ENCODE results near the gene EDDM3A.

- TF ChIP-seq POLR2A (IDR thresholded peaks at IDR 0.05) (no peak), CTCF (IDR thresholded peaks at IDR 0.05) (no peak)
These were observed 36.7 kb downstream of the EDDM3A start for GRCh38 chr14:20782280-20782890.
